Right lobe of liver (tissue), 4 donors: ENCODE measurements around the gene PLCD1.
"Not testable (repeated sequence)": the region's sequence is repeated elsewhere in the genome, so short reads cannot be mapped to it uniquely, and the experiment has no call there.

ENCODE experiments used
- CTCF ChIP-seq, 4 donors: fragments of 200-600 bp in 3 of 4; fragments of 450-650 bp in 1 of 4; IDR thresholded peaks; one replicate each; pipeline versions ENCODE4 v1.5.1 to v1.8.0; 2016 to 2022; ENCODE audit warnings: antibody characterized with exemption in 4 of 4, mild to moderate bottlenecking in 2 of 4
- POLR2A ChIP-seq: fragments of 450-650 bp; IDR thresholded peaks from one replicate; pipeline ENCODE4 v1.6.1; 2017; ENCODE audit warnings: antibody characterized with exemption, mild to moderate bottlenecking
- donor health status: DM: no; HTN: no; CAD: no.
- donor health status: DM: no; HTN: no; CAD: no.
- donor health status: DM: no; HTN: yes; CAD: no.

- TF ChIP-seq CTCF (IDR thresholded peaks at IDR 0.05); POLR2A: not testable (repeated sequence)
These were observed 47.6 kb upstream of the PLCD1 start for GRCh38 chr3:38077073-38077472.
